T-helper 1 cell treated with Interleukin-12 subunit alpha and Interleukin-12 subunit beta and Interleukin-4 antibody, amounts not matched to agents 30 ng/mL and 1 ng/mL, for 36 hours (primary cell): ENCODE data around the gene CYTH2. TPM values are rescaled to one million over a fixed set of nuclear protein-coding genes. Genes with fewer than 3 reads are reported as not detected.

Experiments
- intact Hi-C: fragments of 100-400 bp; cut with micrococcal nuclease; formaldehyde crosslinking; loops from one replicate; pipeline ENCODE4 v1.15.1; 2024
- total RNA-seq: library from RNA; stranded (reverse); gene quantifications from 2 replicates; pipeline ENCODE4 v1.2.3, GENCODE V29; 2022

The CYTH2 gene, protein sequence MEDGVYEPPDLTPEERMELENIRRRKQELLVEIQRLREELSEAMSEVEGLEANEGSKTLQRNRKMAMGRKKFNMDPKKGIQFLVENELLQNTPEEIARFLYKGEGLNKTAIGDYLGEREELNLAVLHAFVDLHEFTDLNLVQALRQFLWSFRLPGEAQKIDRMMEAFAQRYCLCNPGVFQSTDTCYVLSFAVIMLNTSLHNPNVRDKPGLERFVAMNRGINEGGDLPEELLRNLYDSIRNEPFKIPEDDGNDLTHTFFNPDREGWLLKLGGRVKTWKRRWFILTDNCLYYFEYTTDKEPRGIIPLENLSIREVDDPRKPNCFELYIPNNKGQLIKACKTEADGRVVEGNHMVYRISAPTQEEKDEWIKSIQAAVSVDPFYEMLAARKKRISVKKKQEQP
- total RNA-seq = 48.1 and 49.0 TPM in 2 replicates

DNA sequence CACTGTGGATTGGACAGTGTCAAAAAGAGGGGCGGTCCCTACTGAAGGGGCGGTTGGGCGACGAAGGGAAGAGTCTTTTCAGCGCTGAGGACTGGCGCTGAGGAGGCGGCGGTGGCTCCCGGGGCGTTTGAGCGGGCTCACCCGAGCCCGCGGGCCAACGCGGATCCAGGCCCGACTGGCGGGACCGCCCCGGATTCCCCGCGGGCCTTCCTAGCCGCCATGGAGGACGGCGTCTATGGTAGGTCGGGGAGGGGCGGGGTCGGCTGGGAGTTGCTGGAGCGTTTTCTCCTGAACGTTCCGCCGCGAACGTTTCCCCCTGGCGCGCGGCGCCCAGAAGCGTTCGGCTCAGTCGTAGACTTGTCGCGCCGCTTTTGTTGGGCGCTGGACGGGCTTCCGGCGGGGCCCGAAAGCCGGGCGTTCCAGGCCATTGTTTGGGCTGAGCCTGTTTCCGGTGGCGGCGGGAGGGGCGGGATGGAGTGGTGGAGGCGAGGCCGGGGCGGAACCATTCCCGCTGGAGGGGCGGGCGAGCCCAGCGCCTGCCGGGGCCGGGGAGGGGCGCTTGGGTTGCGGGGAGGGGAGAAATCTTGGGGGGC lies at the start of gene CYTH2:
CYTH2 (plus strand) TSS at position 81 of the 593 bp plus-strand sequence; CDS start at position 220, 139 bp downstream.
- intact Hi-C loops = loop anchor here (1.0 to 2.0 kb wide), 17 partner anchors 11 to 616 kb away; partner anchors contain the start of genes DBP, GRWD1, KDELR1 and RPL18

DNA sequence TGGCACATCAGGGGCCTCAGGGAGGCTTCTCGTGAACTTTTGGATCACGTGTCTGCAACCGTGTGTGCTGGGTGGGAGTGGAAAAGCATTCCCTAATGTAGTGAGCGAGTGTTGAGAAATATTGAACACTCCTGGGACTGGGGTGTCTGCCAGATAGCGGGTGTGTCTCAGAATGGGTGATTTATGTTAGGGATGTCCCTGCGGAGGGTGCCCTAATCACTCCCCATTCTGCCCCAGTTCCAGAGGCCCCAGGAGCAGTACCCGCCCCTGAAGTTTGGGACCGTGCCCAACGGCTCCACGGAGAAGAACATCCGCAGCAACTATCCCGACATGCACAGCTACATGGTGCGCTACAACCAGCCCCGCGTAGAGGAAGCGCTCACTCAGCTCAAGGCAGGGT lies 47.6 kb upstream of the CYTH2 start:
- intact Hi-C loops = no loop called here

DNA sequence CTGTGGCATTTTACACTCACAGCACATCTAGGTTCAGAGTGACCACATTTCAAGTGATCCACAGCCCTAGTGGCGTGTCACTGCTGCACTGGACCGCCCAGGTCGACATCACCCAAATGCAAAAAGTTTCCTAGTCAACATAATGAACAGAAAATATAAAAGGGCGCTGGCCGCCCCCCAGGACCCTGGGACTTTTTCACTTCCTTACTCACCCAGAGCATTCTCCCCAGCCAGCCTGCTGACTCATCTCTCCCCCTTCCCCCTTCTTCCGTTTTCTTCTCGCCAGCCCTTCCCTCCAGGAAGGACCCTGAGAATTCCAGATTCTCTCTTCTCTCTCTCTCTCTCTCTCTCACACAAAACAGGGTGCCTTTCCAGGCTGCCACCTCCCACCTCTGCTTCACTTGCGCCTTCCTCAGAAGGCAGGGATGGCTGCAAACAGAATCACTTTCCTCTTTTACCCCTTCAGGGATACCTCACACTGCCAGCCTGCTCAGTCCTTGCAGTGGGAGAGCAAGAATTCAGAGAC lies 44.4 kb upstream of the CYTH2 start:
- intact Hi-C loops = no loop called here

DNA sequence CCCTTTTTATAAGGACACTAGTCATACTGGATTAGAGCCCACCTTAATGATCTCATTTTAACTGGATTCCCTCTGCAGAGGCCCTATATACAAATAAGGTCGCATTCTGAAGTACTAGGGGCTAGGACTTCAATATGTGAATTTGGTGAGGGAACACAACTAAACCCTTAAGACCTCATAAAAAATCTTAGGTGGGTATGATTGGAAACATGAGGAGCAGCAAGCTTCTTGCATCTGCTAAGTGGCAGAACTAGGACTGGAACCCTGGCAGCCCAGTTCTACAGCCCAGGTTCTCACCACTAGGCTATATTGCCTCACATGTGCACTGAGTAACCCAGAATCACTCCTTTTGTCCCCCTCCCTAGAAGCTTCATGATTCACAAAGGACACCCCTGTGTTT lies 40.5 kb upstream of the CYTH2 start:
- intact Hi-C loops = no loop called here

DNA sequence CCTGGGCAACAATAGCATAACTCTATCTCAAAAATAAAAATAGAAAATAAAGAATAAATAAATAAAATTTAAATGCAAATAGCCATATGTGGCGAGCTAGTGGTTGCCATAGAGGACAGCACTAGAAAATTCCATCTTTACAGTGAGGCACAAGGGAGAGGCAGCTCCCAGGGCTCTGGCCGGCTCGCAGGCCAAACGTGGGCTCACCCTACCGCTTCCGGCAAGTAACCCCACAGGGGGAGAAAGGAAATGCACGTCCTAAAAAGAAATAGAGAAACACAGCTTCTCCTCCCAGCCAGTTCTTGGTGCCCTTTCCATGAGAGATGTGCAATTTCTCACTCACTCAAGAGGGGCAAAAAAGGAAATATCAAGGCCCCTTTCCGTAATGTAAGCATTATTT lies 35.8 kb upstream of the CYTH2 start:
- intact Hi-C loops = no loop called here

DNA sequence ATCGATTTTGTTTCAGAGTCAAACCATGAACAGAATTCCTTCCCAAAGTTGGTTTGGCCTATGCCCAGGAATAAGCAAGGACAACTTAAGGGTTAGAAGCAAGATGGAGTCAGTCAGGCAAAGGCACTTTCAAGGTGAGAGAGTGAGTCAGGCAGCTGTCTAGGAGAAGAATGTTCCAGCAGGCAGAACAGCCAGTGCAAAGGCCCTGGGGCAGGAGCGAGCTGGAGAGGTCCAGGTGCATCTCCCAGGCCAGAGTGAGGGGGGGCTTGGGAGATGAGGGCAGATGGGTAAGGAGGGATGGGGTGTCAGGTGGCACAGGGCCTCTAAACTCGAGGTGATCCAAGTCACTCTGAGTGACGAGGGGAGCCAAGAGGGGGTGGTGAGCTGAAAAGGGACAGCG lies 32.6 kb upstream of the CYTH2 start:
- intact Hi-C loops = no loop called here

DNA sequence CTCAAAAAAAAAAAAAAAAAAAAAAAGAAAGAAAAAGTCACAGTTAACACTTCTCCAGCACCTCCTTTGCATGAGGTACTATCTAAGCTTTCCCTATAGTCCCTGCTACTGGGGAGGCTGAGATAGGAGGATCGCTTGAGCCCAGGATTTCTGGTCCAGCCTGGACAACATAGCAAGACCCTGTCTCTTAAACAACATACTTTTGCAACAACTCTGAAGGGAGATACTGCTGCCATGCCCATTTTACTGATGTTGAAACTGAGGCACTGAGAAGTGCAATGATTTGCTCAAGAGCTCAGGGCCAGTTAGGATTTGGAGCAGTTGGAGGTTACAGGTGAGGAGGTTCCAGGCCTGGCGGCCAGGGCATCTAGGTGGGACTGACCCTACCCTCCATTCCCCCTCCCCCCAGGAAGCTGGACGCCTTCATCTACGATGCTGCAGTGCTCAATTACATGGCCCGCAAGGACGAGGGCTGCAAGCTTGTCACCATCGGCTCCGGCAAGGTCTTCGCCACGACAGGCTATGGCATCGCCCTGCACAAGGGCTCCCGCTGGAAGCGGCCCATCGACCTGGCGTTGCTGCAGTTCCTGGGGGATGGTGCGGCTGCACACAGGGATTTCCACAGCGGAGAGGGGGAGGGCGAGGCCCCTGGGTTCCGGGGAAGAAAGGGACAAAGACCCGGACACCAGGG lies 27.7 kb upstream of the CYTH2 start:
- intact Hi-C loops = no loop called here

DNA sequence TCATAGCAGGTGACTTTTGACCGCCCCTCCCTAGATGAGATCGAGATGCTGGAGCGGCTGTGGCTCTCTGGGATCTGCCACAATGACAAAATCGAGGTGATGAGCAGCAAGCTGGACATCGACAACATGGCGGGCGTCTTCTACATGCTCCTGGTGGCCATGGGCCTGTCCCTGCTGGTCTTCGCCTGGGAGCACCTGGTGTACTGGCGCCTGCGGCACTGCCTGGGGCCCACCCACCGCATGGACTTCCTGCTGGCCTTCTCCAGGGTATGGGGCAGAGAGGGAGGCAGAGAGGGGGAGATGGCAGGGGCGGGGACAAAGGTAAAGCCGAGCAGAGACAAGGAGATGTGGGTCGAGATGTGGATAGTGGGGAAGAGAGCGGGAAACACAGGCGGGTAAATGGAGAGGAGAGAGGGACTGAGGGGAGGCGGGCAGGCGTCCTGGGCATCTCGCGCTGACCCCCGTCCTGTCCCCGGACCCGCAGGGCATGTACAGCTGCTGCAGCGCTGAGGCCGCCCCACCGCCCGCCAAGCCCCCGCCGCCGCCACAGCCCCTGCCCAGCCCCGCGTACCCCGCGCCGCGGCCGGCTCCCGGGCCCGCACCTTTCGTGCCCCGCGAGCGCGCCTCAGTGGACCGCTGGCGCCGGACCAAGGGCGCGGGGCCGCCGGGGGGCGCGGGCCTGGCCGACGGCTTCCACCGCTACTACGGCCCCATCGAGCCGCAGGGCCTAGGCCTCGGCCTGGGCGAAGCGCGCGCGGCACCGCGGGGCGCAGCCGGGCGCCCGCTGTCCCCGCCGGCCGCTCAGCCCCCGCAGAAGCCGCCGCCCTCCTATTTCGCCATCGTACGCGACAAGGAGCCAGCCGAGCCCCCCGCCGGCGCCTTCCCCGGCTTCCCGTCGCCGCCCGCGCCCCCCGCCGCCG lies 26.8 kb upstream of the CYTH2 start:
- intact Hi-C loops = no loop called here

DNA sequence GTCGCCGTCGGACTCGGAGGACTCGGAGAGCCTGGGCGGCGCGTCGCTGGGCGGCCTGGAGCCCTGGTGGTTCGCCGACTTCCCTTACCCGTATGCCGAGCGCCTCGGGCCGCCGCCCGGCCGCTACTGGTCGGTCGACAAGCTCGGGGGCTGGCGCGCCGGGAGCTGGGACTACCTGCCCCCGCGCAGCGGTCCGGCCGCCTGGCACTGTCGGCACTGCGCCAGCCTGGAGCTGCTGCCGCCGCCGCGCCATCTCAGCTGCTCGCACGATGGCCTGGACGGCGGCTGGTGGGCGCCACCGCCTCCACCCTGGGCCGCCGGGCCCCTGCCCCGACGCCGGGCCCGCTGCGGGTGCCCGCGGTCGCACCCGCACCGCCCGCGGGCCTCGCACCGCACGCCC lies 25.9 kb upstream of the CYTH2 start:
- intact Hi-C loops = no loop called here

DNA sequence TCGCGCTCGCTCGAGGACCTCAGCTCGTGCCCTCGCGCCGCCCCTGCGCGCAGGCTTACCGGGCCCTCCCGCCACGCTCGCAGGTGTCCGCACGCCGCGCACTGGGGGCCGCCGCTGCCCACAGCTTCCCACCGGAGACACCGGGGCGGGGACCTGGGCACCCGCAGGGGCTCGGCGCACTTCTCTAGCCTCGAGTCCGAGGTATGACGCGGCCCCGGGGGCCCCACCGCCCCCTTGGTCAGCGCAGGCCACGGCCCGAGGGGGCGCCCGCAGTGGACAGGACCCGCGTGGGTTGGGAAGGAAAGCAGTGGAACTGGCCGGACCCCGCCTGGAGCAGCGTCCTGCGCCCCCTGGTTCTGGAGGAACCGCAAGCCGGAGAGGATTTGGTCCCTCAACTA lies 25.4 kb upstream of the CYTH2 start:
- intact Hi-C loops = loop anchor here (2.0 kb wide), 1 partner anchor 53 kb away; the partner anchor contains the start of gene KDELR1

DNA sequence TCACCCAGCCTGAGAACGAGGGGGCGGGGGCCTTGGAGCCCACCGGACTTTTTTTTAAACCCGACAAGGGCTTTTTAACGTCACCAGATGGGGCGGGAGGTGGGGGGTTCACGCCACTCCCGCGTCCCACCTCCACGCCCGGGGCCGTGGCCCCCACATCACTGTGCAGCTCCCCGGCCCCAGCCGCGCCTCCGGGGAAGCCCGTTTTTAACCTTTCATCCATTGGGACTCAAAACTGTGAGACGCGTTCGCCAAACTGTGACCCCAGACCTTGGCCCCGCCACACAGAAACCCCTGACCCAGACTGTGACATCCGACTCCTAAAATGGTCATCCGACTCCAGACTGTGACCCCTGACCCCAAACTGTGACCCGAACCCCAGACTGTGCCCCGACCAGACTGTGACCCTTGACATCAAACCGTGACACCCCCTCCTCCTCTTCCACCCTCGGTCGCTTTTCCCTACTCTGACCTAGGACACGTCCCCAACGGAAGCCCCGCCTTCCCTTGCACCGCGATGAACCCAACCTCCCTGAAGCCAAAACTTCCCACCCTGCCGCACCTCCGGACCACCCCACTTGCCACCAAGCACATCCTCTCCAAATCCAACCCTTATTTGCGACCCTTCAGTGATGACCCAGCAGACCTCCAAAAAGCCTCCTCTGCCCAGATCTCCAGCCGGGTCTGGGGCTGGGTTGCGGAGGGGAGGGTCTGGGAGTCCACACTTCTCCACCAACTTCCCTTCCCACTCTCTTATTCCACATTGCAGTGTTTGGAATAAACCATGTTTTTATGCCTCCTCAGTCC lies 24.8 kb upstream of the CYTH2 start:
- intact Hi-C loops = loop anchor here (2.0 kb wide), 1 partner anchor 54 kb away; the partner anchor contains the start of gene KDELR1

DNA sequence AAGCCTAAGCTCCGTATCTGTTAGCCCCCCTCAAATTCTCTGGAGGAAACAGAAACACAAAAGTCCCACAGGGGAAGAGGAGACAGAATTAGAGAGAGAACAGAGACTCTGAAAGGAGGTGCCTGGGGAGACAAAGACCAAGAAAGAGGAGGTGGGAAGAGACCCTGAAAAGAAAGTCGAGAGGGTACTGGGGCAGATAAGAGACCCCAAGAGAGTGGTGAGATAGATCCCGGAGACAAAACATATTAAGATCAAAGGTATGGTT lies 24.3 kb upstream of the CYTH2 start:
- intact Hi-C loops = loop anchor here (1.0 to 2.0 kb wide), 12 partner anchors 24 to 174 kb away; partner anchors contain the start of genes CYTH2, KDELR1, RPL18 and SPHK2

DNA sequence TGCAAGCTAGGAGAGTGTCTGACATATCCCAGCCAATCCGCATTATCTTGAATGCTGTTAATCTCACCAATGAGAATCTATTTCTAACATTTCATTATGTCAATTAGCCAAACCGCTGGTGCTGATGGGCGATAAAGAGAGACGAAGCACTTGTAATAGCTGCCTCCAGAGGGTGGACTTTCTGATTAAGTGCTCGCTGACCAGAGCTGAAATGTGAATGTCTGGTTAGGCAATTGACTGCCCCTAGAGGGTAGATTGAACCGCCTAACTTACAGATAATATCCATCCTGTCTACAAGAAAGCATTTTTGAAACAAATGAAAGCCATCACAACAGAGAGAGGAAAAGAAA lies 23.9 kb upstream of the CYTH2 start:
- intact Hi-C loops = loop anchor here (1.0 to 2.0 kb wide), 12 partner anchors 24 to 174 kb away; partner anchors contain the start of genes CYTH2, KDELR1, RPL18 and SPHK2

DNA sequence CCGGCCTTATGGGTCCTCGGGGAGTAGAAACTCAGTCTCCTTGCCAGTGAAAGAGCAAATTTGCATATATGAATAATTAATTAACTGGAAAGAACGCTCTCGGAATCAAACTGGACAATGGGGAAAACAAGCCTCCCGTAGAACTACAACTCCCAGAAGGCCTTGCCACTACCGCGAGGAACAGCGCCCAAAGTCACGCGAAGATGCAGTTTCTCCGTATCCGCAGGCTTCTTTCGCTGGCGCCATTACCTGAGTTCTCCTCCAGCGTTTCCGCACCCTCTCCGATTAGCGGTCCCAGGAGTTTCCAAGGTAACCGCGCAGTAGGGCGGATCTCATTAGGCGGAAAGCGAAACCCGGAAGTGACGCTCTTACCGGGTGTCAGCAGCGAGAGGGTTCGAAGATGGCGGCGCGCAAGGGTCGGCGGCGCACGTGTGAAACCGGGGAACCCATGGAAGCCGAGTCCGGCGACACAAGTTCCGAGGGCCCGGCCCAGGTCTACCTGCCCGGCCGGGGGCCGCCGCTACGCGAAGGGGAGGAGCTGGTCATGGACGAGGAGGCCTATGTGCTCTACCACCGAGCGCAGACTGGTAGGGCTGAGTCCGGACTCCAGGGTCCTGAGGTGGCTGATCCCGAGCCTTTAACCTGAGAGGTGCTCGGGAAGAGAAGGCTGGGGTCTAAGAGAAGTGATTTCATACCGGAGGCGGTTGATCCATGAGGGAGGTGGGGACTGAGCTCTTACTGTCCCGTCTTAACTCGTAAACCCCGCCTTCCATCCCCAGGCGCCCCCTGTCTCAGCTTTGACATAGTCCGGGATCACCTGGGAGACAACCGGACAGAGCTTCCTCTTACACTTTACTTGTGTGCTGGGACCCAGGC lies 23.3 kb upstream of the CYTH2 start, which contains the start of gene GRWD1:
GRWD1 (plus strand) TSS at position 378 of the 876 bp plus-strand sequence; CDS start at position 401, 23 bp downstream.
- intact Hi-C loops = loop anchor here (1.0 to 2.0 kb wide), 12 partner anchors 23 to 173 kb away; partner anchors contain the start of genes CYTH2, KDELR1, RPL18 and SPHK2

DNA sequence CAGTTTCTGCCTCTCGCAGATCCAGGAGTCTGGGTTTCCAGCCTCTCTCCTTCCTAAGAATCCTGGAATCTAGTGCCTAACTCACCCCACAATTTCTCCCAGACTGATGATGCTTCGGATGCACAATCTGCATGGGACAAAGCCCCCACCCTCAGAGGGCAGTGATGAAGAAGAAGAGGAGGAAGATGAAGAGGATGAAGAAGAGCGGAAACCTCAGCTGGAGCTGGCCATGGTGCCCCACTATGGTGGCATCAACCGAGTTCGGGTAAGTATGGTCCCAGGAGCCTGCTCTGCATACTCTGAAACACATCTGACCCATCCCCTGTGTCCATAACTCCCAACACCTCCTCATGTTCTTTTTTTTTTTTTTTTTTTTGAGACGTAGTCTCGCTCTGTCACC lies 22.6 kb upstream of the CYTH2 start:
- intact Hi-C loops = no loop called here

DNA sequence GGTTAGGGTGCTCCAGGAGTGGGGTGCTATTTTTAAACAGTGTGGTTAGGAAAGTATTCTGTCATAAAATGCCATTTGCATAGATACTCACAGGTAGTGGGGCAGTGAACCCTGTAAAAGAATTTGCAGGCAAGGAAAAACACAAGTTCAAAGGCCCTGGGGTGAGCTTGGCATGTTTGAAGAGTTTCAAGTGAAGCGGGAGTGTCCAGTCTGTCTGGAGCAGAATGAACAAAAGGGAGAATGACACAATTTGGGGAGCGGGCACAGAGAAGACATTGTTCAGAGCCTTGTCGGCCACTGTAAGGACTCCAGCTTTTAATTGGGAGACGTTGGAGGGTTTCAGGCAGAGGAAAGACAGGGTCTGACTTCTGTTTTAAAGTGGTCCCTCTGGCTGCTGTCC lies 20.6 kb upstream of the CYTH2 start:
- intact Hi-C loops = no loop called here

DNA sequence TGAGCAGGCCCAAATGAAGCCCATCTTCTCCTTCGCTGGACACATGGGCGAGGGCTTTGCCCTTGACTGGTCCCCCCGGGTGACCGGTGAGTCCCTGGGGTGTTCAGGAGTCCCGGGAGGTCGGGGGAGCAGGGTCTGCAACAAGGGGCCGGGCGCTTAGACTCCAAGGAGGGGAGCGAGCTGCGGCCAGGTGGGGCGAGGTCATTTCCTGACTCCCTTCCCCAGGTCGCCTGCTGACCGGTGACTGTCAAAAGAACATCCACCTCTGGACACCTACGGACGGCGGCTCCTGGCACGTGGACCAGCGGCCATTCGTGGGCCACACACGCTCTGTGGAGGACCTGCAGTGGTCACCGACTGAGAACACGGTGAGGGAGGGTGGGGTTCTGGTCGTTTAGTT lies 18.7 kb upstream of the CYTH2 start:
- intact Hi-C loops = no loop called here

DNA sequence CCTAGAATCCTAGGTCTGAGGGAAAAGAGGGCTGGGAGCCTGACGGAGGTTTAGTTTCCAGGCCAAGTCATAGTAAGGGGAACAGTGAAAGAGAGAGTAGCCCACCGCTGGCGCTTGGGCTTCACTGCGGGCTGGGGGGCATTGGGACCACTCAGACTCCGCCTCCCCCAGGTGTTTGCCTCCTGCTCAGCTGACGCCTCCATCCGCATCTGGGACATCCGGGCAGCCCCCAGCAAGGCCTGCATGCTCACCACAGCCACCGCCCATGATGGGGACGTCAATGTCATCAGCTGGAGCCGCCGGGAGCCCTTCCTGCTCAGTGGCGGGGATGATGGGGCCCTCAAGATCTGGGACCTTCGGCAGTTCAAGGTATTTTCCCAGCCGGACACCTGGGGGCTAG lies 18.3 kb upstream of the CYTH2 start:
- intact Hi-C loops = no loop called here

DNA sequence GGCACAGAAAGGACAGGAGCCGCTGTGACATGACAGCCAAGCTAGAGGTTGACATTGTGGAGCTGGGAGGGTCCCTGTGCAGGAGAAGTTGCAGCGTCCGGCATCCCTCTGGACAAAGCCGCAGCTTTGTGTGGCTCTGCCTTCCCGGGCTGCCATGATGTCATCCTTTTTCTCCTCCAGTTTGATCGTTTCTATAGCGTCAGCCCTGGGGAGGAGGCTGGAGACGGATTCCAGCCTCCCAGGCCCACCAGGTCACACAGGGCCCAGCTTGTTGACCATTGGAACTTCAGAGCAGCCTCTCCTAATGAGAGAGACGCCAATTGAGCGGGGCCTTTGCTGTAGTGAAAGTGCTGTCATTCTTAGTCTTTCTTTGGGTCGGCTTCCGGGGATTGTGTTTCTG lies 17.5 kb upstream of the CYTH2 start:
- intact Hi-C loops = no loop called here
